Pancreas (tissue), 10 donors: ENCODE results near the gene TUBA8. TPM values are rescaled to one million over a fixed set of nuclear protein-coding genes. Genes with fewer than 3 reads are reported as not detected.

Experiments used
- ATAC-seq, 4 donors: fragments of 200-7000 bp; cut with Tn5 transposase; one replicate each; pipeline versions ENCODE4 v1.8.0 to v1.9.1; 2020; ENCODE audit warnings: mild to moderate bottlenecking in 4 of 4, moderate library complexity in 4 of 4
- DNase-seq, 6 donors: peaks; one replicate each; pipeline ENCODE4 v3.0.0-alpha.2; 2020
- FAIRE-seq: peaks from 2 replicates; lab custom pipeline; 2012; peaks lifted over from hg19 to GRCh38; lab: Jason Lieb, UNC
- H3K27ac ChIP-seq, 4 donors: fragments of 200-600 bp; sonication (generic); 1 replicate in 3 of 4; 2 replicates in 1 of 4; pipeline versions ENCODE4 v1.5.0 to v1.8.0; 2020
- H3K27me3 ChIP-seq, 4 donors: fragments of 200-600 bp; one replicate each; pipeline ENCODE4 v1.8.0; 2021
- H3K36me3 ChIP-seq, 3 donors: fragments of 200-600 bp; sonication (generic) in 1 of 3; one replicate each; pipeline versions ENCODE4 v1.5.0 to v1.8.0; 2020 to 2021
- H3K4me1 ChIP-seq, 3 donors: fragments of 200-600 bp; one replicate each; pipeline ENCODE4 v1.8.0; 2021
- H3K4me3 ChIP-seq, 4 donors: fragments of 200-600 bp; sonication (generic) in 2 of 4; one replicate each; pipeline versions ENCODE4 v1.5.0 to v1.8.0; 2020 to 2021
- H3K9me3 ChIP-seq, 4 donors: fragments of 200-600 bp; one replicate each; pipeline ENCODE4 v1.8.0; 2021
- CTCF ChIP-seq, 4 donors: fragments of 200-600 bp; sonication (generic) in 3 of 4; IDR thresholded peaks; one replicate each; pipeline versions ENCODE4 v1.5.0 to v1.8.0; 2021; ENCODE audit warnings: antibody characterized with exemption in 4 of 4
- WGBS, 2 donors: extraction: QIAGEN DNeasy Blood & Tissue Kit; methylation state at CpG; one replicate each; pipeline ENCODE4 v1.1.7; 2013; 5-methylcytosine and 5-hydroxymethylcytosine counted together
- intact Hi-C, 3 donors: fragments of 100-400 bp; cut with DNase I; formaldehyde crosslinking; loops; one replicate each; pipeline versions ENCODE4 v1.11.1 to v1.14.2; 2022
- polyA plus RNA-seq, 2 donors: library from polyadenylated mRNA; stranded (reverse); fragments of 200-250 nt; gene quantifications; one replicate each; pipeline ENCODE4 v1.2.3, GENCODE V29; 2013
- total RNA-seq, 6 donors: library from RNA; stranded (reverse); fragmentation: NEBNext Ultra II Directional in 4 of 6; extraction: Animal tissue kit (Norgen Biotek cat#: 25700) in 4 of 6; gene quantifications; one replicate each; pipeline versions ENCODE4 v1.2.1 to v1.2.4, GENCODE V29; 2021 to 2023
- donor health status: healthy with polysubstance abuse.
- donor health status: DM: no; HTN: no; CAD: no; lungs with moderate emphysema.
- donor health status: DM: no; HTN: no; CAD: no.
- donor health status: control.
- donor health status: control.
- donor health status: Bipolar disorder and iron deficiency.
- donor health status: DM: yes; HTN: yes; CAD: no.
- donor health status: DM: no; HTN: no; CAD: no.
- donor health status: DM: no; HTN: no; CAD: no.
- donor health status: DM: yes; HTN: yes; CAD: no.

TUBA8 gene
- total and polyA plus RNA-seq, 8 donors = 1.5 to 5.4 (median 2.1) TPM

- ATAC-seq (no peak), DNase-seq (no peak), FAIRE-seq (no peak)
- Histone ChIP-seq H3K36me3 (no peaks in the 10 kb centered on the region), H3K4me3 (no peak overlapping the region), H3K4me1 (no peaks in the 10 kb centered on the region), H3K27ac (no peak overlapping the region), H3K9me3 (no peaks in the 10 kb centered on the region), H3K27me3 (no peaks in the 10 kb centered on the region)
- intact Hi-C loops = no loop called here
- TF ChIP-seq CTCF (IDR thresholded peaks at IDR 0.05) = no peak
- 83 to 94% methylated on average over 11 of the region's 11 CpGs for WGBS, 2 donors
These were observed 3.2 kb downstream of the TUBA8 start for GRCh38 chr22:18113680-18114394.

- Histone ChIP-seq H3K27me3 (no peaks in the 10 kb centered on the region), H3K9me3 (no peaks in the 10 kb centered on the region), H3K4me3 (no peak overlapping the region), H3K36me3 (no peaks in the 10 kb centered on the region), H3K4me1 (no peaks in the 10 kb centered on the region), H3K27ac (no peak overlapping the region)
- FAIRE-seq = no peak
- intact Hi-C loops = no loop called here
- no peak for DNase-seq
- no peak for TF ChIP-seq CTCF (IDR thresholded peaks at IDR 0.05)
- WGBS, 2 donors = 46 to 62% methylated on average over 4 of the region's 4 CpGs
- no peak for ATAC-seq
These were observed 3.9 kb downstream of the TUBA8 start for GRCh38 chr22:18114495-18114894.

- intact Hi-C loops = no loop called here
- no peaks in the 10 kb centered on the region for H3K27me3 ChIP-seq
- H3K4me3 ChIP-seq = no peak overlapping the region
- 92 to 96% methylated on average over 15 of the region's 15 CpGs for WGBS, 2 donors
- H3K27ac ChIP-seq = no peak overlapping the region
- H3K4me1 ChIP-seq = no peaks in the 10 kb centered on the region
- FAIRE-seq = no peak
- no peaks in the 10 kb centered on the region for H3K36me3 ChIP-seq
- no peak for DNase-seq
- H3K9me3 ChIP-seq = no peaks in the 10 kb centered on the region
- TF ChIP-seq CTCF (IDR thresholded peaks at IDR 0.05) = no peak
- no peak for ATAC-seq
These were observed 4.5 kb downstream of the TUBA8 start for GRCh38 chr22:18114976-18115652.

- H3K9me3 ChIP-seq = no peaks in the 10 kb centered on the region
- intact Hi-C loops = no loop called here
- no peak overlapping the region for H3K27ac ChIP-seq
- no peak overlapping the region for H3K4me3 ChIP-seq
- ATAC-seq (no peak), DNase-seq (no peak), FAIRE-seq (no peak)
- no peaks in the 10 kb centered on the region for H3K27me3 ChIP-seq
- no peak for TF ChIP-seq CTCF (IDR thresholded peaks at IDR 0.05)
- no peaks in the 10 kb centered on the region for H3K36me3 ChIP-seq
- H3K4me1 ChIP-seq = no peaks in the 10 kb centered on the region
- 86 to 89% methylated on average over 8 of the region's 8 CpGs for WGBS, 2 donors
These were observed 5.3 kb downstream of the TUBA8 start for GRCh38 chr22:18115906-18116371.

GRCh38 chr22:18116634-18117033 lies 6.0 kb downstream of the TUBA8 start:
- intact Hi-C loops = no loop called here
- WGBS, 2 donors = 87 to 93% methylated on average over 15 of the region's 15 CpGs
- no peak for ATAC-seq

More at GRCh38 chr22:18116634-18117033, 6.0 kb downstream of the TUBA8 start:
- H3K9me3 ChIP-seq = no peaks in the 10 kb centered on the region
- no peak overlapping the region for H3K27ac ChIP-seq
- no peak for DNase-seq
- no peaks in the 10 kb centered on the region for H3K27me3 ChIP-seq
- no peaks in the 10 kb centered on the region for H3K36me3 ChIP-seq
- H3K4me3 ChIP-seq = no peak overlapping the region
- TF ChIP-seq CTCF (IDR thresholded peaks at IDR 0.05) = no peak
- no peak for FAIRE-seq
- H3K4me1 ChIP-seq = no peaks in the 10 kb centered on the region
